GM12875 (cell line): Measurements from ENCODE around the gene RGS6.

Experiments
- H3K4me3 ChIP-seq: one replicate; pipeline ENCODE4 v1.5.1; 2011; ENCODE audit warnings: low read depth, low read length, control low read depth
- CTCF ChIP-seq: IDR thresholded peaks from 2 replicates; pipeline ENCODE4 v1.5.1; 2011; ENCODE audit warnings: low read depth, mild to moderate bottlenecking, control low read depth, inconsistent platforms, low read length, moderate library complexity, borderline replicate concordance; ENCODE audit not compliant: insufficient read depth

Gene RGS6

GRCh38 chr14:72033365-72033764 lies 101.1 kb downstream of the RGS6 start:
- TF ChIP-seq CTCF = no peak
- no peak overlapping the region for H3K4me3 ChIP-seq

DNA sequence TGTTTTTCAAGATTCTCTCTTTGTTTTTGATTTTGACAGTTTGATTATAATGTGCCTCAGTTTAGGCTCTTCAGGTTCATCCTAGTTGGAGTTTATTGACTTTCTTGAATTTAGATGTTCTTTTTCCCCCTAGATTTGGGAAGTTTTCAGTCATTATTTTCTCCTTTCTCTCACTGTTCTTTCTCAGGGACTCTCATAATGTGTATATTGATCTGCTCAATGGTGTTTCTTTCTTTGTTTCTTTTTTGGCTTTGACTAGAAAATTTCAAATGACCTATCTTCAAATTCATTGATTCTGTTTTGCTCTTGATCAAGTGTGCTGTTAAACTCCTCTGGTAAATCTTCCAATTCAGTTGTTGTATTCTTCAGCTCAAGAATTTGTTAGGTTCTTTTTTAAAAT lies 108.3 kb downstream of the RGS6 start:
- H3K4me3 ChIP-seq = no peak overlapping the region
- no peak for TF ChIP-seq CTCF

GRCh38 chr14:72045271-72045670 lies 113.0 kb downstream of the RGS6 start:
- H3K4me3 ChIP-seq = no peak overlapping the region
- no peak for TF ChIP-seq CTCF

- no peak overlapping the region for H3K4me3 ChIP-seq
- no peak for TF ChIP-seq CTCF
Measured at GRCh38 chr14:72045885-72046284, 113.7 kb downstream of the RGS6 start.

GRCh38 chr14:72049462-72049861 lies 117.2 kb downstream of the RGS6 start:
- no peak overlapping the region for H3K4me3 ChIP-seq
- no peak for TF ChIP-seq CTCF

DNA sequence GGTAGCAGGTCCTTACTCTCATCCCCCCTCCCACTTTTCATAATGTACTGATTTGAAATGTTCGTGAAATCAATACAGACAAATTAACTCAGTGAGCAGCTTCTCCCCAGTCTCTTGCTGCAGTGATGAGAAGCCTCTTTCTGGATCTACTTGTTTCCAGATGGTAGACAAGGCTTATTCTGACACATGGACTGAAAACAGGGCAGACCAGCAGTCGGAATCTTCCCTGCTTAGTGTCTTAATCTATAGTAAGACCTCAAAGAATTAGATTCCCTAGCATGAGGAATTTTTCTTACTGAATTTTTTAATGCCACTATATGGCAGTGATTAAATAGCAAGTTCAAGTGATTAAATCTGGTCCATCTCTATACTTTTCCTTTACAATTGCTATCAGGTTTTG lies 120.1 kb downstream of the RGS6 start:
- no peak for TF ChIP-seq CTCF
- H3K4me3 ChIP-seq = no peak overlapping the region

DNA sequence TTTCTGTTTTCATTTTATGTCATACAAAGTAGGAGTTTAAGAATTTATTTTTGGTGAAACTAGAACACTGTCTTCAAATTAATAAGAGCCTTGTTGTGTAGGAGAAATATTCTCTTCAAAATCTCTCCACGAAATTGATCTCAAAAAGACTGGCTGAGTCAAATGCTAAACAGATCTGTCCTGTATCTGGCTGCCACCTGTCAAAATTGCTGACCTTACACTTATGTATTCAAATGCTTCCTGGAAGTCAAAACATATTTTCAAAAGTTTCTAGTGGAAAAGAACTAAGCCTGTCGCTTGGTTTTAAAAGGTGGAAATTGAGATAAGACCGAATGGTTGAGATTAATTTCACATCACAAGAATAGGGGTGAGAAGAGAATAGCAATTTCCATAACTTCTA lies 121.4 kb downstream of the RGS6 start:
- H3K4me3 ChIP-seq = no peak overlapping the region
- TF ChIP-seq CTCF = no peak
